ENCODE data around the gene INF2. TPM values are rescaled to one million over a fixed set of nuclear protein-coding genes. Genes with fewer than 3 reads are reported as not detected.

The INF2 gene
- total RNA-seq, 2 donors from 2014 or later, result 21.9 to 43.5 TPM

- DNase-seq (ENCODE audit: low spot score), result no peak
- Histone ChIP-seq H3K9me3 (peaks cover 0 to 7% of the 10 kb centered on the region in 2 donors), H3K36me3 (peaks cover 17% of the 10 kb centered on the region), H3K27ac (no peak overlapping the region), H3K4me3 (no peak overlapping the region), H3K4me1 (peaks cover 0 to 11% of the 10 kb centered on the region in 2 donors), H3K27me3 (no peaks in the 10 kb centered on the region)
- no peak for TF ChIP-seq CTCF (IDR thresholded peaks at IDR 0.05)
Observed at GRCh38 chr14:104766863-104767633, 77.6 kb downstream of the INF2 start.

- Histone ChIP-seq H3K4me3 (no peak overlapping the region), H3K36me3 (peaks cover 19% of the 10 kb centered on the region), H3K4me1 (peaks cover 0 to 11% of the 10 kb centered on the region in 2 donors), H3K9me3 (peaks cover 0 to 7% of the 10 kb centered on the region in 2 donors), H3K27ac (no peak overlapping the region), H3K27me3 (no peaks in the 10 kb centered on the region)
- DNase-seq (ENCODE audit: low spot score), result no peak
- no peak for TF ChIP-seq CTCF (IDR thresholded peaks at IDR 0.05)
Observed at GRCh38 chr14:104767634-104767918, 78.2 kb downstream of the INF2 start.

GRCh38 chr14:104768437-104769323 lies 79.3 kb downstream of the INF2 start:
- Histone ChIP-seq H3K27ac (peak overlapping the region in 1 of 2 donors; percentile 1), H3K4me1 (peaks cover 0 to 11% of the 10 kb centered on the region in 2 donors), H3K4me3 (no peak overlapping the region)

GRCh38 chr14:104769324-104770071 lies 80.1 kb downstream of the INF2 start:
- Histone ChIP-seq H3K4me1 (peaks cover 0 to 11% of the 10 kb centered on the region in 2 donors), H3K4me3 (no peak overlapping the region), H3K27me3 (no peaks in the 10 kb centered on the region), H3K9me3 (peaks cover 0 to 7% of the 10 kb centered on the region in 2 donors), H3K27ac (no peak overlapping the region), H3K36me3 (peaks cover 32% of the 10 kb centered on the region)
- TF ChIP-seq CTCF (IDR thresholded peaks at IDR 0.05), result no peak
- no peak for DNase-seq (ENCODE audit: low spot score)

More at GRCh38 chr14:104768437-104769323, 79.3 kb downstream of the INF2 start:
- H3K36me3 ChIP-seq, result peaks cover 30% of the 10 kb centered on the region
- DNase-seq (ENCODE audit: low spot score), result peak; percentile 93
- no peaks in the 10 kb centered on the region for H3K27me3 ChIP-seq
- peaks cover 0 to 7% of the 10 kb centered on the region in 2 donors for H3K9me3 ChIP-seq
- TF ChIP-seq CTCF (IDR thresholded peaks at IDR 0.05), result peak; percentile 96 to 98

- Histone ChIP-seq H3K4me3 (no peak overlapping the region), H3K27ac (no peak overlapping the region), H3K27me3 (no peaks in the 10 kb centered on the region), H3K36me3 (peaks cover 34% of the 10 kb centered on the region), H3K9me3 (peaks cover 0 to 7% of the 10 kb centered on the region in 2 donors), H3K4me1 (peaks cover 0 to 11% of the 10 kb centered on the region in 2 donors)
- TF ChIP-seq CTCF (IDR thresholded peaks at IDR 0.05), result no peak
- DNase-seq (ENCODE audit: low spot score), result no peak
Observed at GRCh38 chr14:104770072-104770579, 80.7 kb downstream of the INF2 start.
